ENCODE results near the gene PDXDC1. TPM values are rescaled to one million over a fixed set of nuclear protein-coding genes. Genes with fewer than 3 reads are reported as not detected.
"Not testable (repeated sequence)": the region's sequence is repeated elsewhere in the genome, so short reads cannot be mapped to it uniquely, and the experiment has no call there.

PDXDC1 gene
- total RNA-seq, 1 donor from 2014 or later, result 81.3 TPM

DNA sequence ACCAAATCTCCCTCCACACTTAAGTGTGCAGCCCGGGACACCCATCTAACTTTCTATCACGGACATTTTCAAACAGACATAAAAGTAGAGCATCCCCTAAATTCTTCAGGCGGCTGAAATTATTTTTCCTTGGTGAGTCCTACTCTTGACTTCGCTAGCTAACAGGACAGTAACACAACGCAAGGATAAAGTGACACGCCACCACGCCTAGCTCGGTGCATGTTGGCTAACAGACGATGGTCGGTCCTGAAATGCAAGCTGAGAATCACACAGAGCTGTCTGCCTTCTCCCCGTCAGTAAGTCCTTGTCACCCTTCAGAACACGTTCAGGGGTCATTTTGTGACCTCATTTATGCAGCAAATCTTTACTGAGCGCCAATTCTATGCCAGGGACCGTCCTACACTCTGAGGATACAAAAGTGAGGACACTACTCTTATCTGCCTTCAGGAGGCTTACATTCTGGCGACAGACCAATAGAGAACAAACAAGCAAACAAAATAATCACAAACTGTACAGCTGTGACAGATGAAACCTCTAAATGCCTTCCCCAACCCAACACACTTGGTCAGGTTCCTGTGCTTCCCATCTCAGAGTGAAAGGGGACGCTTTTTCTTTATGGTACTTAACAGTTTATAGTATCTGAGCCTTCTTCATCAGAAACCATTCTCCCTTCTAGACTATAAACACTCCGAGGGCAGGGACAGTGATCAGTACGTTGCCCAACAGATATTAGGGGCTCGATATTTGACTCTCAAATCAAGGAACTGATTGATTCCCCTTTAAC lies 79.7 kb downstream of the PDXDC1 start:
- Mint-ChIP-seq H3K4me1 (ENCODE audit: low read depth, unreplicated experiment) (peaks cover 1% of the 10 kb centered on the region), H3K4me3 (ENCODE audit: unreplicated experiment) (peak overlapping the region; percentile 97), H3K27me3 (ENCODE audit: unreplicated experiment) (peaks cover 5% of the 10 kb centered on the region), H3K27ac (ENCODE audit: unreplicated experiment) (peak overlapping the region; percentile 79), H3K36me3 (ENCODE audit: unreplicated experiment) (no peaks in the 10 kb centered on the region), H3K9me3 (ENCODE audit: unreplicated experiment) (peaks cover 2% of the 10 kb centered on the region)
- TF ChIP-seq, protein P1, sequence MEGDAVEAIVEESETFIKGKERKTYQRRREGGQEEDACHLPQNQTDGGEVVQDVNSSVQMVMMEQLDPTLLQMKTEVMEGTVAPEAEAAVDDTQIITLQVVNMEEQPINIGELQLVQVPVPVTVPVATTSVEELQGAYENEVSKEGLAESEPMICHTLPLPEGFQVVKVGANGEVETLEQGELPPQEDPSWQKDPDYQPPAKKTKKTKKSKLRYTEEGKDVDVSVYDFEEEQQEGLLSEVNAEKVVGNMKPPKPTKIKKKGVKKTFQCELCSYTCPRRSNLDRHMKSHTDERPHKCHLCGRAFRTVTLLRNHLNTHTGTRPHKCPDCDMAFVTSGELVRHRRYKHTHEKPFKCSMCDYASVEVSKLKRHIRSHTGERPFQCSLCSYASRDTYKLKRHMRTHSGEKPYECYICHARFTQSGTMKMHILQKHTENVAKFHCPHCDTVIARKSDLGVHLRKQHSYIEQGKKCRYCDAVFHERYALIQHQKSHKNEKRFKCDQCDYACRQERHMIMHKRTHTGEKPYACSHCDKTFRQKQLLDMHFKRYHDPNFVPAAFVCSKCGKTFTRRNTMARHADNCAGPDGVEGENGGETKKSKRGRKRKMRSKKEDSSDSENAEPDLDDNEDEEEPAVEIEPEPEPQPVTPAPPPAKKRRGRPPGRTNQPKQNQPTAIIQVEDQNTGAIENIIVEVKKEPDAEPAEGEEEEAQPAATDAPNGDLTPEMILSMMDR (IDR thresholded peaks at IDR 0.05; ENCODE audit: partially characterized antibody, unreplicated experiment), result no peak
- DNase-seq, result no peak

DNA sequence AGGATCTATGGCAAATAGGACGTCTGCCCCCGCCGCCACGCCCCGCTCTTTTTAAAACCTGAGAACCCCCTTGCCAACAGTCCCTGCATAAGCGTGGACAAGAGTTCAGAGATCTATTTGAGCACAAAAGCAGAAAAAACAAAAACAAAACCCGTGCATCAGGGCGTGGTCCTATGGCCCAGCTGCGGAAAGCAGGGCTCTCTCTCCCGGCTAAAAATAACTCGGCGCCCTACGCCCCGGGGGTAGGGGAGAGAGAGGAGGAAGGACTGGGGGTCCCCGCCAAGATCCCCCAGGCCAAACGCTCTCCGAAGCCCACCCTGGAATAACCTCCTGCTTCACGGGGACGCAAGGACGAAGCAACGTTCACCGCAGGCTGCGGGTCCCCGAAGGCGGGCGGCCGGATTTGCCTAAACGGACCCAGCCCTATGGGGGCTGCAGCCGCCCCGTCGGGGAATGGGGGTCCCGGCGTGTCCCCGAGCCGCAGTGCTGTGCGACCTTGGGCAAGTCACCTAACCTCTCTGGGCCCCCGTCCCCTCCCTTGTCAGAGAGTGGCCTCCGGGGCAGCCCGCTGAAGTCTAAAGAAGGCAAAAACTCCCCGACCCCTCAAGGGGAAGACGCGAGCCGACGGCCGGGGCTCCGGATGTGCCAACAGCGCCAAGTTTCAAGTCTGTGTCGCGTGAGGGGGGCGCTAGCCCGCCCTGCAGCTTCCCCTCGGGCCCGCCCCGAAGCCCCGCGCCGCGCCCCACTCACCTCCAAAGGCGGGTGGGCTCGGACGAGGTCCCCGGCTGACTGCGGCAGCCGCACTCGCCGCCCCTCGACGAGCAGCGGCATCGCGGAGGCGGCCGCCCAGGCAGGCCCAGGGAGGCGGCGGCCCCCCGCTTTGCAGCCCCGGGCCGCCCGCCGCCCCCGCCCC lies 80.6 kb downstream of the PDXDC1 start:
- H3K27me3 Mint-ChIP-seq (ENCODE audit: unreplicated experiment), result peaks cover 5% of the 10 kb centered on the region
- TF ChIP-seq, protein P1 (IDR thresholded peaks at IDR 0.05; ENCODE audit: partially characterized antibody, unreplicated experiment), result peak; percentile 29
- DNase-seq, result no peak
- no peaks in the 10 kb centered on the region for H3K36me3 Mint-ChIP-seq (ENCODE audit: unreplicated experiment)
- H3K4me1 Mint-ChIP-seq (ENCODE audit: low read depth, unreplicated experiment), result peaks cover 1% of the 10 kb centered on the region
- H3K9me3 Mint-ChIP-seq (ENCODE audit: unreplicated experiment), result peaks cover 2% of the 10 kb centered on the region
- H3K4me3 Mint-ChIP-seq (ENCODE audit: unreplicated experiment), result peak overlapping the region; percentile 97
- peak overlapping the region; percentile 79 for H3K27ac Mint-ChIP-seq (ENCODE audit: unreplicated experiment)

DNA sequence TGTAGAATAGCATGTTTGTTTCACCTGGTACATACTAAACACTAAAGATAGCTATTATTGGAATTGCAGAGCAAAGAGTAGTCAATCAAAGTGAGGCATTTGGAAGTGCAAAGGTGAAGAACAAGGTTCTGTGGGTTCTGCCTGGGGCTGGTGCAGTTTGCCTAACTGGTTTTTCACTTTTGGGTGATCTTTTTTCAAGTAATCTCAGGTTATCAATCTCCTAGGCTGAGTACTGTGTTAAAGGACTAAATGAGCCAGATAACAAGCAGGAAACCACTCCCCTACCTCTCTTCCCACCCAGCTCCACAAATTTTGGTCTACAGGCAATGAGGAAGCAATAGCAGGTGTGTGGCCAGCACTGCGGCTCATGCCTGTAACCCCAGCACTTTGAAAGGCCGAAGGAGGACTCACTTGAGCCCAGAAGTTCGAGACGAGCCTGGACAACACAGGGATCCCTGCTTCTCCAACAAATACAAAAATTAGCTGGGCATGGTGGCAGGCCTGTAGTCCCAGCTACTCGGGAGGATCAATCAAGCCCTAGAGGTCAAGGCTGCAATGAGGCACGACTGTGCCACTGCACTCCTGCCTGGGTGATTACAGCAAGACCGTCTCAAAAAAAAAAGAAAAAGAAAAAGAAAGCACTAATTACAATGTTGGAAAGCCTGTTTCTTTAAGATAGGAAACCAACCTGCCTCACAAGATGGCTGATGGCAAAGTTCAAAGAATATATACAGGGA lies 83.0 kb downstream of the PDXDC1 start:
- Mint-ChIP-seq H3K36me3 (ENCODE audit: unreplicated experiment) (no peaks in the 10 kb centered on the region), H3K27me3 (ENCODE audit: unreplicated experiment) (peaks cover 5% of the 10 kb centered on the region), H3K4me3 (ENCODE audit: unreplicated experiment) (no peak overlapping the region), H3K9me3 (ENCODE audit: unreplicated experiment) (peaks cover 2% of the 10 kb centered on the region), H3K4me1 (ENCODE audit: low read depth, unreplicated experiment) (no peaks in the 10 kb centered on the region), H3K27ac (ENCODE audit: unreplicated experiment) (no peak overlapping the region)
- DNase-seq, result no peak
- TF ChIP-seq, protein P1 (IDR thresholded peaks at IDR 0.05; ENCODE audit: partially characterized antibody, unreplicated experiment), result no peak

DNA sequence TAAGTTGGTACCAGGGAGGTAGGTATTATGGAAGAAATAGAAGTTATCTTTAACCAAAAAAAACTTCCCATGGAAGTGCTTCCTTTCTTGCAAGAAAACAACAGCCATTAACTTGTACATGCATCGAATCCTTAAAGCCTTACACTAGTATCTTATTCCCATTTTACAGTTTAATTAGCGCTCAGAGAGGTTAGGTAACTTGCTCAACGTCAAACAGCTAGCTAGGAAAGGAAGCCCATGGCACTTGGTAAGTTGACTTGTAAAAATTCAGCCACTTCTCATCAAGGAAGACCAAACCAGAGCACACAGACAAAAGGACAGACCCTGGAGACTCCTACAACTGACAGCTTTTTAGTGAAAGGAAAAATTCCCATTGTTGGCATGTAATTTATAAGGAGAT lies 84.5 kb downstream of the PDXDC1 start:
- Mint-ChIP-seq H3K36me3 (ENCODE audit: unreplicated experiment) (peaks cover 4% of the 10 kb centered on the region), H3K27me3 (ENCODE audit: unreplicated experiment) (peaks cover 1% of the 10 kb centered on the region), H3K9me3 (ENCODE audit: unreplicated experiment) (peaks cover 2% of the 10 kb centered on the region), H3K4me1 (ENCODE audit: low read depth, unreplicated experiment) (no peaks in the 10 kb centered on the region), H3K27ac (ENCODE audit: unreplicated experiment) (no peak overlapping the region), H3K4me3 (ENCODE audit: unreplicated experiment) (no peak overlapping the region)
- DNase-seq, result no peak
- TF ChIP-seq, protein P1 (IDR thresholded peaks at IDR 0.05; ENCODE audit: partially characterized antibody, unreplicated experiment), result no peak

DNA sequence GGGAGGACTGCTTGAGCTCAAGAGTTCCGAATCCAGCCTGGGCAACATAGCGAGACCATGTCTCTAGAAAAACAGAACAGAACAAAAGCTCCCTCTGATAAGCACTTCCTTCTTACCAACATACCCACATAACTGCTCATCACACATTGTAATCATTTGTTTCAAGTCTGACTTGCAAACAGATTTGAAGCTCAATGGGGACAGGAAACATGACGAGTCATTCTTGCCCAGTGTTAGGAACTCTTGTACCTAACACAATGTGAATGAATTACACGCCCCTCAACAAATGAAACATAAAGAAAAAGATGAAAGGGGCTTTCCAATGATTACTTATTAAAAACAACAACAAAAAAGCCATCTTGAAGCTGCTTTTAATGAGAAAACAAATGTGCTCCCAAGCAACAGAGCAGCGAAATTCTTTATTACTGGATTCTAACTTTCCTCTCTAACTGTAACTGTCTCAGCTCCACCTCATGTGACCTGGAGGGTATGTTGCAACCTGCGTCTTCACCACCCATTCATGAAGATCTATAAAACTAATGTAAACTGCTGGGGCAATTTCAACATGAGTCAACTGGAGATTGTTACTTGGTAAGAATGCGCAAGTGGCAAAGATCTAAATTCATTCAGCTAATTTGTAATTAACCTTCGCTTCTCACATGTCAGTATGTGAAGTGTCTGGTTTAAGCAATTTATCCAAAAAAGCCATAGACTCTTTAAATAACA lies 87.4 kb downstream of the PDXDC1 start:
- not testable (repeated sequence) for H3K36me3 Mint-ChIP-seq (ENCODE audit: unreplicated experiment); H3K4me1 Mint-ChIP-seq (ENCODE audit: low read depth, unreplicated experiment); H3K9me3 Mint-ChIP-seq (ENCODE audit: unreplicated experiment)

DNA sequence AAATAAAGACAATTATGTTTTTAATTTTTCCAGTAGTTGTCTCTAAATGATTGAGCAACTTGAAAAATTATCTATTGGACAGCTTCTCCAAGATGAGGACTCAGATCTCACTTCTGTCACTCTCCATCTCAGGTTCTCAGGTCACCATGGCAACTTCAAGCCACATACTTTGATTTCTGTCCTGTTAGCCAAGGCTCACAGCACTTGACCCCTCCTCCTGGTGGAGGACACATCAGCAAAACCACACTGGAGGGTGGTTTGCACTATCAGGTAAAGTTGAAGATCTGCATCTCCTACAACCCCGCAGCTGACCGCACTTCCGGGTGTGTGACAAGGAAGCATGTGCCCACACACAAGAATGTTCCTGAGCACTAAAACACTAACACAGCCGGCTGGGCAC lies 91.1 kb downstream of the PDXDC1 start:
- DNase-seq; H3K4me1 Mint-ChIP-seq (ENCODE audit: low read depth, unreplicated experiment); H3K27ac Mint-ChIP-seq (ENCODE audit: unreplicated experiment); H3K9me3 Mint-ChIP-seq (ENCODE audit: unreplicated experiment); H3K4me3 Mint-ChIP-seq (ENCODE audit: unreplicated experiment); H3K27me3 Mint-ChIP-seq (ENCODE audit: unreplicated experiment); H3K36me3 Mint-ChIP-seq (ENCODE audit: unreplicated experiment): not testable (repeated sequence)

More for the DNA sequence above, 87.4 kb downstream of the PDXDC1 start:
- not testable (repeated sequence) for H3K27ac Mint-ChIP-seq (ENCODE audit: unreplicated experiment); DNase-seq; H3K4me3 Mint-ChIP-seq (ENCODE audit: unreplicated experiment); H3K27me3 Mint-ChIP-seq (ENCODE audit: unreplicated experiment)

DNA sequence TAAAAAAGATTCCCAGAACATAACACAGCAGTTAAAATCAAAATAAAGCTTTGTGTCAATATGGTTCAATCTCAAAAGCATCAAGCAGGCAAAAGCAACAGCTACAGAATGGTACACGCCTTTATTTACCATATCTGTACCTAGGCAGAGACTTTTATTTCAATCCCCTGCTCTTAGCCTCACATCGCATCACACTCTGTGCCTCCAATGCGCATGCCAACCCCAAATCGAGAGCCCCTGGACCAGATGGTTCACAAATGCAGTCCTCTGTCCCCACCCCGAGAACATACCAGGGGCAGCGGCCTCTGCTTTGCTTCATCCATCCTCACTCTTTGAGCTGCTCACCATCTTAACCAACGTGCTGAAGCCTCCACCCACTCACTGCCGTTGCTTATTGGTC lies 91.9 kb downstream of the PDXDC1 start:
- not testable (repeated sequence) for H3K4me3 Mint-ChIP-seq (ENCODE audit: unreplicated experiment); H3K27ac Mint-ChIP-seq (ENCODE audit: unreplicated experiment); H3K27me3 Mint-ChIP-seq (ENCODE audit: unreplicated experiment); H3K4me1 Mint-ChIP-seq (ENCODE audit: low read depth, unreplicated experiment); H3K36me3 Mint-ChIP-seq (ENCODE audit: unreplicated experiment); DNase-seq; H3K9me3 Mint-ChIP-seq (ENCODE audit: unreplicated experiment)
